ENCODE data around the gene OR1L8.

OR1L8 gene

GRCh38 chr9:122605691-122606090, 22.5 kb upstream of the OR1L8 start:
- no peak overlapping the region for H3K4me2 ChIP-seq
- H3K36me3 ChIP-seq (ENCODE audit: insufficient read depth), result no peaks in the 10 kb centered on the region
- no peaks in the 10 kb centered on the region for H3K79me2 ChIP-seq (ENCODE audit: insufficient read depth, low read depth)
- no peak overlapping the region for H3K27ac ChIP-seq
- H2AFZ ChIP-seq (ENCODE audit: low read depth), result no peak overlapping the region
- H4K20me1 ChIP-seq (ENCODE audit: insufficient read depth), result no peaks in the 10 kb centered on the region
- H3K9ac ChIP-seq, result no peak overlapping the region
- H3K4me1 ChIP-seq (ENCODE audit: low read depth, poor library complexity, severe bottlenecking), result no peaks in the 10 kb centered on the region
- no peak overlapping the region for H3K4me3 ChIP-seq (IDR thresholded peaks at IDR 0.05; ENCODE audit: insufficient read depth, low read depth, low read length)
- H3K27me3 ChIP-seq (ENCODE audit: insufficient read depth, low read depth), result no peaks in the 10 kb centered on the region
- TF ChIP-seq CTCF (conservative IDR thresholded peaks at IDR 0.05; ENCODE audit: low read depth, low read length), result no peak

GRCh38 chr9:122580360-122580759, 2.8 kb downstream of the OR1L8 start:
- Histone ChIP-seq H3K4me3 (IDR thresholded peaks at IDR 0.05; ENCODE audit: insufficient read depth, low read depth, low read length) (no peak overlapping the region), H4K20me1 (ENCODE audit: insufficient read depth) (no peaks in the 10 kb centered on the region), H3K27ac (no peak overlapping the region), H3K79me2 (ENCODE audit: insufficient read depth, low read depth) (no peaks in the 10 kb centered on the region), H2AFZ (ENCODE audit: low read depth) (no peak overlapping the region), H3K27me3 (ENCODE audit: insufficient read depth, low read depth) (no peaks in the 10 kb centered on the region), H3K4me2 (no peak overlapping the region), H3K9ac (no peak overlapping the region), H3K36me3 (ENCODE audit: insufficient read depth) (no peaks in the 10 kb centered on the region), H3K4me1 (ENCODE audit: low read depth, poor library complexity, severe bottlenecking) (no peaks in the 10 kb centered on the region)
- TF ChIP-seq CTCF (conservative IDR thresholded peaks at IDR 0.05; ENCODE audit: low read depth, low read length), result no peak

GRCh38 chr9:122579874-122580273, 3.3 kb downstream of the OR1L8 start:
- no peaks in the 10 kb centered on the region for H4K20me1 ChIP-seq (ENCODE audit: insufficient read depth)

GRCh38 chr9:122572456-122572855, 10.7 kb downstream of the OR1L8 start:
- H3K27me3 ChIP-seq (ENCODE audit: insufficient read depth, low read depth), result no peaks in the 10 kb centered on the region
- no peak overlapping the region for H3K27ac ChIP-seq
- H4K20me1 ChIP-seq (ENCODE audit: insufficient read depth), result no peaks in the 10 kb centered on the region
- no peak for TF ChIP-seq CTCF (conservative IDR thresholded peaks at IDR 0.05; ENCODE audit: low read depth, low read length)
- H3K36me3 ChIP-seq (ENCODE audit: insufficient read depth), result no peaks in the 10 kb centered on the region
- H3K4me1 ChIP-seq (ENCODE audit: low read depth, poor library complexity, severe bottlenecking), result no peaks in the 10 kb centered on the region
- no peak overlapping the region for H3K4me3 ChIP-seq (IDR thresholded peaks at IDR 0.05; ENCODE audit: insufficient read depth, low read depth, low read length)
- H2AFZ ChIP-seq (ENCODE audit: low read depth), result no peak overlapping the region
- no peak overlapping the region; the same call in 1 of the 2 replicates for H3K4me2 ChIP-seq
- H3K79me2 ChIP-seq (ENCODE audit: insufficient read depth, low read depth), result no peaks in the 10 kb centered on the region
- no peak overlapping the region for H3K9ac ChIP-seq

More at GRCh38 chr9:122579874-122580273, 3.3 kb downstream of the OR1L8 start:
- H3K79me2 ChIP-seq (ENCODE audit: insufficient read depth, low read depth), result no peaks in the 10 kb centered on the region
- no peak overlapping the region for H3K27ac ChIP-seq
- no peak overlapping the region for H3K4me2 ChIP-seq
- H2AFZ ChIP-seq (ENCODE audit: low read depth), result no peak overlapping the region
- H3K27me3 ChIP-seq (ENCODE audit: insufficient read depth, low read depth), result no peaks in the 10 kb centered on the region
- no peak overlapping the region for H3K9ac ChIP-seq
- no peaks in the 10 kb centered on the region for H3K4me1 ChIP-seq (ENCODE audit: low read depth, poor library complexity, severe bottlenecking)
- no peak overlapping the region for H3K4me3 ChIP-seq (IDR thresholded peaks at IDR 0.05; ENCODE audit: insufficient read depth, low read depth, low read length)
- no peaks in the 10 kb centered on the region for H3K36me3 ChIP-seq (ENCODE audit: insufficient read depth)
- no peak for TF ChIP-seq CTCF (conservative IDR thresholded peaks at IDR 0.05; ENCODE audit: low read depth, low read length)
